Lower leg skin (tissue), 3 donors: ENCODE measurements around the gene LRRC10.

Source experiments
- CTCF ChIP-seq, 3 donors: fragments of 450-650 bp; IDR thresholded peaks; one replicate each; pipeline ENCODE4 v1.5.1; 2016; ENCODE audit warnings: antibody characterized with exemption in 3 of 3, mild to moderate bottlenecking in 3 of 3, moderate library complexity in 2 of 3
- POLR2A ChIP-seq, 2 donors: fragments of 450-650 bp; IDR thresholded peaks; one replicate each; pipeline ENCODE4 v1.6.1; 2016 to 2017; ENCODE audit warnings: antibody characterized with exemption in 2 of 2, mild to moderate bottlenecking in 1 of 2, moderate library complexity in 1 of 2

GRCh38 chr12:69578283-69578682, 32.4 kb downstream of the LRRC10 start:
- TF ChIP-seq CTCF (IDR thresholded peaks at IDR 0.05) (no peak), POLR2A (IDR thresholded peaks at IDR 0.05) (no peak)
